Endometrial microvascular endothelial cells (primary cell): ENCODE results near the gene B4GALT1. TPM values are rescaled to one million over a fixed set of nuclear protein-coding genes. Genes with fewer than 3 reads are reported as not detected.

ENCODE experiments used
- in situ Hi-C: cut with HindIII; loops from 2 replicates; pipeline ENCODE4 v1.10.0; 2017; ENCODE audit warnings: low sequenced_read_pairs, low pct_unique_long_range_greater_than_20kb; ENCODE audit errors: inconsistent ontology term
- total RNA-seq: library from RNA; depleted of rRNA; stranded (reverse); fragments of >200 nt; gene quantifications from one replicate; pipeline ENCODE4 v1.2.3, GENCODE V29; 2015; ENCODE audit errors: inconsistent ontology term

The B4GALT1 gene
- total RNA-seq, 1 donor from 2014 or later, result 27.0 TPM

DNA sequence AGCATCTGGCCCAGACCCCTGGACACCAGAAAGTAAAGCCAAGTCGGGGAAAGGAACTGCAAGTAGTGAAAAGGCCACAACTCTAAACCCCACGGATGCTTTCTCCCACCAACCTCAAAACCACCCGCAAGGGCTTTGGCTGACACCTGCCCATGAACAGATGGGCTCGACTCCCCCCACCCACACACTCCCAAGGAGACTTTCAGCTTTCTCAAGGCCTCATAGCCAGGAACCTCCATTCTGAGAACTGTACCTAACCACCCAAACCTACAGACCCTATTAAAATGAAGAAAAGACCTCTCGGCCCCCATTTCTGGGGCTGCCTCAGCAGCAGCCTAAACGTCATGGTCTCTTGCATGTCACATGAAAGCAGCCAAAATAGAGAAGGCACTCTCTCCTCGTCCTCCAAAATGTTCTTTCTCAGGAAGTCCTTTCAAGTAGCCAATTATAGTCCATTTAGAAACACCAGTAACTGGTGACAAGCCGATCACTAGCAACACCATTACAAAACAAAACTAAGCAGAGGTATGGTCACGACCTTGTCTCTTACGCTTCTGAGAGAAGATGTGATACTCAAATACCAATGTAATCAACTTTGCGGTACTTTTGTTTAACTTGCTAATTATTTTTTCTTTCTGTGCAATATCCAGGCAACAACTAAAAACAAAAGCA, 2.9 kb downstream of the B4GALT1 start:
- in situ Hi-C loops, result loop anchor here (5.0 kb wide), 1 partner anchor 37 kb away; no protein-coding TSS in a partner anchor

DNA sequence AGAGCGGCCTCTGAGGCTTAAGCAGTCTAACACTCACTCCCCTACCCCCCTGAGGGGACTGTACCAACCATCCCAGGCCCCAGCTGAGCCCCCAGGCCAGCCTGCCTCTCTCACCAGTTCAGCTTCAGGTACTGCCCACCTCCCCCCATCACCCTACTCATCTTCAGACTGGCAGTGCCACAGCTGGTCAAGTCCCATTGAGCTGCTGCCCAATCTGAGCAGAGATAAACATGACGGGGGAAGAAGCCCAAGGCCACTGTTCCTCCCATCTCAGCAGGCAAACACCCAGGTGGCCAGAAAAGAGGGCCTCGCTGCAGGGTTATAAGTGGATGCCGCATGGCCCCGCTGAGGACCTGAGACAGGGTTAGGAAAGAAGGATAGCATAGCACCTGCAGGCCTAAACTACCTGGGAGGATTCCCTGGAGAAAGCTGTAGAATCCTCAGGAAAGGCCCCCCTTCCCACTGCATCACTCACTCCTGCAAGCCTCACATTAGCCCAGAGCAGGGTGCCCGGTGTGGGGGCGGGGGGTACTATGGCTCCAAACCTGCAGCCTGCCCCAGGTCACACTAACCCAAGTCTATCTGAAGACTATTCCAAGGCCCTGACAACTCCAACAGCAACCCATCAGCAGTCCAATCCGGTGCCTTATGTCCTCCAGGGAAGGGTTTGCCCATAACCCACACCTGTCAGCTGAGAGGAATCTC, 3.6 kb downstream of the B4GALT1 start:
- in situ Hi-C loops, result loop anchor here (5.0 kb wide), 1 partner anchor 36 kb away; no protein-coding TSS in a partner anchor

DNA sequence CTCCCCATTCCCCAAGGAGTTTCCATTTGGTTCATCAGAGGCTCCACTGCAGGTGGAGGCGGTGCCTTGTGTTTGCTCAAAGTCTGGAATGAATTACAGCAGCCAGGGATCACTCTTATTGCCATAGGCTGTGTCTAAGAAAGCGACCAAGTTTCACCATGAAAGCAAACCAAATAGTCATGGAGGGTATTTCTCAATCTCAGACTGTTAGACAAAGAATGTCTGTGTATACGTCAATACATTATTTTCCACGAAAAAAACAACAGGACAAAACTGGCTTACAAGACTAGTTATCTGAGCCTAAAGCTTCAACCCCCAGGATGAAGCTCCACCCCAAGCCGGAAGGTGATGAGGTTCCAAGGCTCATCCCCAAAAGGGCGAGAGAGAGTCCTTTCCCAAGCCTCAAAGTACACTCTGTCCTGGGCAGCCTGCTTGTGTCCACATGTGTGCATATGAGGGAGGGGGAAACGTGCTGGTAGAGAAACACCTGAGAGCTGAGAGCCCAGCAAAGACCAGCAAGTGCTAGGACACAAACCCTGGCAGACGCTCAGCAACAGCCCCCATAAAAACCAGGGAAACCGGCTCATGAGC, 4.3 kb downstream of the B4GALT1 start:
- in situ Hi-C loops, result loop anchor here (5.0 kb wide), 1 partner anchor 36 kb away; no protein-coding TSS in a partner anchor

DNA sequence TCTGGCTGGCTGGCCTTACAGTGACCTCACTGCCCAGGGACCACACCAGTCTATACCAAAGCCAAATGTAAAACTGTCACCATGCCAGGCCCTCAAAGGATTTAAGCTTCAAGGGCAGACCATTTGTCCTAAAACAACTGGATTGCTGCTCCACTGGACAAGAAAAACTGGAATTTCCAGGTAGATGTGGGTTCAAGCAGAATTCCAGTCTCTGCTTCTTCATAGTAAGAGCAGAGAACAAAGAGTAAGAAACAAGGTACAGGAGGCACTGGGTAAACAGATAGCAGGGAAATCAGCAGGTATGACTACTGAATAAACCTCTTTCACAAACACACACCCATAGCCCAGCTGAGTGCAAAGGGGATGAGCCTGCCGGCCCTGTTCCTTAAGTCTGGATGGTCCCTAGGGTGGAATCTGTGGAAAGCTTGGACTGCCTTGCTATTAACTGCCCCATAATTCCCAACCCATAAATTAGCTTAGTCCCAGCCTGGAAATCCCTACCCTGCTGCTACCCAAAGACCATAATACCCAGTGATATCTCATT, 5.5 kb downstream of the B4GALT1 start:
- in situ Hi-C loops, result loop anchor here (5.0 kb wide), 1 partner anchor 34 kb away; no protein-coding TSS in a partner anchor

DNA sequence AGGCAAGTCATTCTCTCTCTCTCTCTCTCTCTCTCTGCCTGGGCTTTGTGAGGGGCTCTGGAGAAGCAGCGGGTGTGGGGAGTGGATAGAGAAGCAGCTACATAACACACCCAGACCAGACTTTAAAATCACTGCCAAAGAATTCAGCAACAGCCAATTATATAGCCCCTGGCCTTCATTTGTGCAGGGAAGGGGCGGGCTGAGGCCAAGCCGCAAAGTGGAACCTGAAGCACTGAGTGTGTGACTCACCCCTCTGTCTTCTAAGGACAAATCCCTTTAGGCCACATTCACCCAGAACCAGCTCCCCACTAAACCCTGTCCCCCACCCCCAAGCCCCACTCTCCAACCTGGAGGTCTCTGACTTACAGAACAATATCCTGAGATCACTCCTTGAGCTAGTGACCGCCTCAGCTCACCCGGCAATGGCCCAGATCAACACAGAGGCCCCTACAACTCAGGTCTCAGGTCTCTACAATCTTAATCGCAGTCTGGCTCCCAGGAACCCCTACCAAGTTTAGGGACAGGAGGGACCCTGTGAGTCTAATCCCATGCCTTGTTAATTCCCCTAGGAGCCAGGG, 6.0 kb downstream of the B4GALT1 start:
- in situ Hi-C loops, result loop anchor here (5.0 kb wide), 1 partner anchor 34 kb away; no protein-coding TSS in a partner anchor

DNA sequence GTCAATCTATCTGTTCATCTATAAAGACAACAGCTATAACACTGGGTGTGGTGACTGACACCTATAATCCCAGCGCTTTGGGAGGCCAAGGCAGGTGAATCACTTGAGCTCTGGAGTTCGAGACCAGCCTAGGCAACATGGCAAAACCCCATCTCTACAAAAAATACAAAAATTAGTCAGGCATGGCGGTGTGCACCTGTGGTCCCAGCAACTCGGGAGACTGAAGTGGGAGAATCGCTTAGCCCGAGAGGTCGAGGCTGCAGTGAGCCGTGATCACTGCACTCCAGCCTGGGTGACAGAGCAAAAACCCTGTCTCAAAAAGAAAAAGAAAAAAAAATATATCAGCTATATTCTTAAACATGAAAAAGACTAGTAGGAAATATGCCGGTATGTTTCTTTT, 6.7 kb downstream of the B4GALT1 start:
- in situ Hi-C loops, result loop anchor here (5.0 kb wide), 1 partner anchor 33 kb away; no protein-coding TSS in a partner anchor

DNA sequence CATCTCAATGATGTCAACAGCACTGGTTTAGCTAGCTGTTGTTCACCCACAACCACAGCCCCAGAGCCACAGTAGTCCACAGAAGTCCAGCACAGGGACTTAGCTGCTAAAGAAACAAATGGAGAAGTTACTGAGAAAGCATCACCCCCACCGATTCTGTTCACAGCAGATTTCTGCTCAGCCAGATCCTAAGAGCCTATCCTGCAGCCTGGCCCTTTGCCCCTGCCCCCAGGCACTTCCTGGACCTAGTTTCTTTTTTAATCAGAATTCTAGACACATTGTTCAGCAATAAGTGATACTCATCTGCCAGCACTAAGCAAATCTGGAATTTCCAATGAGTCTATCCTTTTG, 7.4 kb downstream of the B4GALT1 start:
- in situ Hi-C loops, result loop anchor here (5.0 kb wide), 1 partner anchor 32 kb away; no protein-coding TSS in a partner anchor

DNA sequence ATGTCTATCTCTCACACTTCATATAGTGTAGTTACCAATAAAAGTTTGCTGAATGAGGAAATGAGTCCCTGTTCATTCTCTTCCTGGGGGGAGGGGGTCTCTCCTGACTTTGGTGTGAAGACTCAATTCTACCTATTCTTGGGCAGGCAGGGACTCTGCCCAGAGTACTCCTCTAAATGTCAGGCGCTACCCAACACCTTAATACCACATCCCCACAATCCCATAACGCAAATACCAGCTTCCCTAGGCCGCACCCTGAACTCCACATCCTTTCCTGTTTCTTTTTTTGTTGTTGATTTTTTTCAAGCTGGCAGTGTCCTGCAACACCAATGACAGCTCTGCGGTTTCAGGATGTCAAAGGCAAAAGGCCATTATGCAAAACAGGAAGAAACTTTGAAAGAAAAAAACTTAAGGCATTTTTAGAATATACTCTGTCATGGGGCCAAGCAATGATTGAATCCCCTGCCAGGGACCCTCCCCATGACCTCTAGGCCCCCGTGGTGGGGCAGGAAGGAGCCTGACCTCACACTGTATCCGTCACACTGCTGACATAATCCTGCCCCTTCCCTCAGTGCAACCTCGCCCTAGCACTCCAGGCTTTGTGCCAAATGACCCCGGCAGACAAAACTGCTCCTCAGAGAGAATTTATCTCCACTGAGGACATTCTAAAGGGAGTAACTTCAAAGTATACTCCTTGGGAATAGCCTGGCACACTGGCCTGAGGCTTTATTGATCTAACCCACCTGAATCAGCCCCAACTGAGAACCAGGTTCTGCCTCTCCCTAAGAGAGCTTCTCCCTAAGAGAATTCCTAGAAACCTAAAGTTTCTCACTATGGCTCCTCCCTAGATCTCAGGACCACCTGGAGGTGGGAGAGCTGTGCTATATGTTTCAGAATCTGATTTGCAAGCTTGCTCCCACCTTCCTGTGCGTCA, 8.0 kb downstream of the B4GALT1 start:
- in situ Hi-C loops, result no loop called here

DNA sequence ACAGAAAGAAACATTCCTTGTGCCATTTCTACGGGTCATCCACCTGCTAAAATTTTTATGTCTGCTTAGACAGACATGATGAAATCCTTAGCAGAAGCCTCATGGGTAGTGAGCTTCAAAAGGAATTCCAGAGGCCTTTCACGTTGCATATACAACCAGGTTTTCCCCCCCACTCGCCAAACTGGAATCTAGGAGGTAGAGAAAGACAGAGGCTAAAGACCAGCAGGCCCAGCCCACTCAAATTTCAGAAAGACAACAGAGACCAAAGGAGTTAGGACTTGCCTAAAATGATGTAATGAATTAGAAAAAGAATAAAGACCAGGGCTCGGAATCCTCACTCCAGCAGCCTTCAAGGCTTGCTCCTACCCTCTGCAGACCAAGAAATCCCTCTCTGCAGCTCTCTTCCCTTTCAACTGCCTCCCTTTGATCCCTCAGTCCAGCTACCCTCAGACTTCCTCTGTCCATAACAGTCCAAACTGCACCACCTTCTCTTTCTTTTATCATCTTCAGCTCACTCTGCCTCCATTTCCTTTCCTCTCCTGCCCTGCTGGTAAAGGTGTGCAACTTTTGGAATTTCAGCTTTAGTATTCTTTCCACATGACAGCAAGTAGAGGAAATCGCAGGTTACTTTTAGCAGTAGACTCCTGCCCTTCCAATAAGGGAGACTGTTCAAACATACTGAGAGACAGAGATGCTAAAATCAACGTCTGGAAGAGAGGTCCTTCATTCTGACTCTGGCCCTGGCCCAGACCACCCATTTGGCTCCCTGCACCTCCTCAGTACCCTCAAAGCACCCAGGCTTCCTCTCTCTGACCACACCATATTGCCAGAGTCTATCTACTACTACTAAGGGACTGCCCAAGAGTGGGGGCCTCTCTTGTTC, 8.9 kb downstream of the B4GALT1 start:
- in situ Hi-C loops, result no loop called here

DNA sequence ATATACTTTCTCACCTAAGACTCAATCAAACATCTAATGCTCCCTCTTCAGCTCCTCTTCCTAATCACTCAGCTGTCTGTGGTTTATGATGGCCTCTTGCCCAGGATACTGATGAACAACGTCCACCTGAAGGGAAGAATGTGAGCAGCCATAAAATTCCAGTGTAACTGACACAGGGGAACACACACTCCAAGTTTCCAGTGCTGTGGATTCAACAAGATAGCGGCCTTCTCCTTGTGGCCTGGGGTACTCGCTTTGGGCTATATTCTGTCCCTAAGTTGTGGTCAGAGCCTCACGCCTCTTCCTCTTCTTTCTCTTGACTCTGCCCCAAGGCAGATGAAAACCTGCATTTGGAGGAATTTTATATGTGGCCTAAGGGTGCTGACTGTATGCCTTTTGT, 11.7 kb downstream of the B4GALT1 start:
- in situ Hi-C loops, result no loop called here

DNA sequence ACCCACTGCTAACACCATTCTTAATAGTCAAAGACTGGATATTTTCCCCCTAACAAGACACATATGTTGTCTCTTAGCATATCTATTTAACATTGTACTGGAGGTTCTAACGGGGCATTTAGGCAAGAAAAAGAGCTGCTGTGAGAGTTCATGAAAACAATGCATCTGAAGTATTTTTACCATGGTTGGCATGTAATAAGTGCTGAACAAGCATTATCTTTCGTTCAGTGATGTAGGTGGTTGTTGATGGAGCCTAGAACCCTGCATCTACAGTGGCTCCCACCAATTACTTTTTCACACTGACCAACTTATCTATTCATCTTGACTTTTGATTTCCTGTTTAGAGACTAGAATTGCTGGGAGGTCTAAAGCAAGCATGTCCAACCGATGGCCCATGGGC, 12.8 kb downstream of the B4GALT1 start:
- in situ Hi-C loops, result no loop called here

DNA sequence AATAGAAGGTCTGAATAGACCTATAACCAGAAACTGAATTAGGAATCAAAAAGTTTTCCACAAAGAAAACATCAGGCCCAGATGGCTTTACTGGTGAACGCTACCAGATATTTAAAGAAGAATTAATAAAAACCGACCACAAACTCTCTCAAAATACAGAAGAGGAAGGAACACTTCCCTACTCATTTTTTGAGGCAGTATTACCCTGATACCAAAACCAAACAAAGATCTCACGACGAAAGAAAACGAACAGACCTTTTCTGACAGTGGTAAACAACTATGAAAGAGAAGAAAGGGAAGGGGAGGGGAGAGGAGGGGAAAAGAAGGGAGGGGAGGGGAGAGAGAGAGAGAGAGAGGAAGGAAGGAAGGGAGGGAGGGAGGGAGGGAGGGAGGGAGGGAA, 13.5 kb downstream of the B4GALT1 start:
- in situ Hi-C loops, result no loop called here

DNA sequence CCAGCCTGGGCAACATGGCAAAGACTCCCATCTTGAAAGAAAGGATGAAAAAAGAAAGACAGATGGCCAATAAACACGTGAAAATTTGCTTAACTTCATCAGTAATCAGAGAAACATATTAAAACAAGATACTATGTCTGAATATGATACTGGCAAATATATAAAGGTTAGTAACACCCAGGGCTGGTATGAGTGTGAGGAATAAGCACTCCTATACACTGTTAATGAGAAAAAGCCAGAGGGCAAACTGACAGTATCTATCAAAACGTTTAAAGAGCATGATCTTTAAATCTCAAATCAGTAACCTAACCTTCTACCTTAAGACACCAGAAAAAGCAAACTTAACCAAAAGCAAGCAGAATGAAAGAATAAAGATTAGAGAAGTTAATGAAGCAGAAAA, 14.1 kb downstream of the B4GALT1 start:
- in situ Hi-C loops, result no loop called here

DNA sequence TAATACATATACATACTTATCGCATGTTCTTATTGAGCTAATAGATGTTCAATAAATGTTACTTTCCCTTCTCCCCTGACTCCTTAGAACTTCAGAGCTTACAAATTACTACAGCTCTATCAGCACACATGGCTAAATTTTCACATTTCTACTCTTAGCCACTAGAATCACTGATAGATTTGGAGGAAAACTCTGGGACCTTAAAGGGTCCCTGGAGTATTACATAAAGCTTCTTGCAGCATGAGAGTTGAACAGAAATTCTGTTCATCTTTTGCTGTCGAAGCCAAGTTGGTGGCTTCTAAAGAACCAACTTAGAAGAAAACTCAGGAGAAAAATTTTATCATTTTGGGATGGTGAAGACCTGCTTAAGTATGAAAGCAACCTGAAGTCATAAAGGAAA, 15.5 kb downstream of the B4GALT1 start:
- in situ Hi-C loops, result no loop called here

DNA sequence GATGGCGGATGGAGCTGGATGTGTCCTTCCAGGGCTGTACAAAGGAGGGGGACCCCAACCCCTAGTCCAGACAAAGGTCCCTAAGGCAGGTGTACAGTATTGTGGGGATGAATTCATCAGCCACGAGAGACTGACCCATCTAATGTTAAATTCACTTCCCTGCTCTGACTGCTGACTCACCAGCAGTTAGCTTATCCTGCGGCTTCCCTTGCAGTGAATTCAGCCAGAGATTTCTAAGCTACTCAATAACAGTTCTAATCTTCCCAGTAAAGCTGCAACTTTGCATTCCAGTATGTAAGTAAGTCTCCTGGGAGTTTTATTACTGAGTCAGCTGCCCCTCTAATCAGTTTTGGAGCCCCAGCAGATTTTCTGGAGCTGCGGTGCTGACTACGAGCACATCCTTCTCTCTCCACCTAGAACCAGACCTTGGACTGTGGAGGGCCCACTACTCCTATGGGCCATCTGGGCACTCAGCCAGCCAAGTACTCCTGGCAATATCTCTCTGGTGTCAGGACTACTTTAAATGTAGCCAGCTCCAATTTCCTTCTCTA, 16.1 kb downstream of the B4GALT1 start:
- in situ Hi-C loops, result no loop called here

DNA sequence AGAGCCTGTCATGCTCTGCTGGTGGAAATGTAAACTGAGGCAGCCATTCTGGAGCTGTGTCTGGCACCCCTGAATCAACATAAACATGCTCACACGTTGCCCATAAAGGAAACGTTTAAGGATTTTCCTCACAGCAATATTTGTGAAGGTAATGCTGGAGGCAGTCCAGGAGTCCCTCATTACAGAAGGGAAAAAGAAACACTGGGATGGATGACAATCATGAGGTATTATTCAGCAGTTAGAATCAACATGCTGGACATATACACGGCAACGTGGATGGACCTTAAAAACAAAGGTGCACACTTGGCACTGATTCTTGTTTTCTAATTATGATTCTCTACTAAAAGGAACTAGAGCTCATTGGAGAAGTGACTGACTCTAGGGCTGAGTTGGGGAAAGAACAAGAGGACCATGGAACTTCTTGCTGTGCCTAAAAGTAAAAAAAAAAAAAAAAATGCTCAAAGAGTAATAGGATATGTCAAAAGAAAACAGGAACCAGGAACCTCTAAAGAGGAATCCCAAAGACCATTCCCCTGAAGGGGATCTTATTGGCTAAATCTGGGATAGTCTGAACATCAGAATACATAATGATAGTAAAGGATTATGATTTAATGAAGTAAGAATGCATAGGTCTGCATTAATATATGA, 18.6 kb downstream of the B4GALT1 start:
- in situ Hi-C loops, result no loop called here
